H1 (cell line): Measurements from ENCODE around the gene CD99. TPM values are rescaled to one million over a fixed set of nuclear protein-coding genes. Genes with fewer than 3 reads are reported as not detected.

Experiments
- EGR1 ChIP-seq: IDR thresholded peaks from 2 replicates; pipeline ENCODE4 v1.6.1; 2011; ENCODE audit warnings: low read depth, low read length, borderline replicate concordance
- SAP30 ChIP-seq: fragments of 300-600 bp; sonication (generic); IDR thresholded peaks from 2 replicates; pipeline ENCODE4 v1.7.1; 2012; ENCODE audit warnings: low read length, moderate library complexity, mild to moderate bottlenecking, inconsistent platforms; ENCODE audit not compliant: insufficient read depth, insufficient replicate concordance
- SP1 ChIP-seq: IDR thresholded peaks from 2 replicates; pipeline ENCODE4 v1.6.1; 2011; ENCODE audit warnings: low read depth, low read length
- SRF ChIP-seq: IDR thresholded peaks from 2 replicates; pipeline ENCODE4 v1.6.1; 2011; ENCODE audit warnings: mild to moderate bottlenecking, low read depth, low read length, moderate library complexity
- polyA plus RNA-seq, 7 experiments: library from polyadenylated mRNA; depleted of rRNA in 3 of 7; stranded (reverse) in 5 of 7; unstranded in 2 of 7; fragments of >200 nt in 5 of 7; fragments of 200-250 nt in 2 of 7; gene quantifications; 1 replicate in 5 of 7; 2 replicates in 1 of 7; 4 replicates in 1 of 7; pipeline versions ENCODE4 v1.2.1 to v1.2.3, GENCODE V29; 2011 to 2013; ENCODE audit warnings: missing spikeins in 2 of 7, mixed read lengths in 2 of 7
- total RNA-seq: library from RNA; stranded (reverse); fragmentation: NEBNext Ultra II Directional; extraction: Animal tissue kit (Norgen Biotek cat#: 25700); gene quantifications from 2 replicates; pipeline ENCODE4 v1.2.1, GENCODE V29; 2021

The CD99 gene
- total and polyA plus RNA-seq, 2 of the 8 experiments (the other 6 are each of a cell fraction or from before 2014, with no cell fraction given): 30.1 to 47.8 TPM

DNA sequence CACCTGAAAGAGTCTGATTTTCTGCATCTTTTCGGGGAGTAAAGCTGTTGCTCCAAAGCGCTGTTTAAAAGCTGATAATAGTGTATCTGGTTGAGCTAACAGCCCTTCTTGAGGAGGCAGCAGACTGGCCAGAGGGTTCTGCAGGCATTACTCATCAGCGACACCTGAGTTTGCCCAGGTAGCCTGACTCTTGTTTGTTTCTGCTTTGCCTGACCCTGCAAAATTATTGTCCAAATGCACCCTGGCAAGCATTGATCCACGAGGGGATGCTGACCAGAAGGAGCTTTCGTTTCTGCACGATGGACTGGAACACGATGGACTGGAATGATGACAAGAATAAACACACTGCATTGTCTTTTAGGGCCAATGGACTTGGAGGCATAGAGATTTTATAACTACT is 6.2 kb downstream of the CD99 start (continued):
- no peak for TF ChIP-seq SAP30
- TF ChIP-seq SP1: no peak
- TF ChIP-seq SRF: no peak
- no peak for TF ChIP-seq EGR1
- TF ChIP-seq, all 59 proteins: peak for 0
